Measurements from ENCODE around the gene AP2B1. TPM values are rescaled to one million over a fixed set of nuclear protein-coding genes. Genes with fewer than 3 reads are reported as not detected.

AP2B1 gene
- total and polyA plus RNA-seq, 9 of the 15 experiments (the other 6 are each of a cell fraction or from before 2014, with no cell fraction given), result 60.1 to 287 (median 105) TPM

- TF ChIP-seq ZBTB2 (IDR thresholded peaks at IDR 0.05), result peak; percentile 84
- no peak for TF ChIP-seq MITF (IDR thresholded peaks at IDR 0.05)
- TF ChIP-seq MAX (CRISPR knock-in tag; IDR thresholded peaks at IDR 0.05), result peak; percentile 59
- TF ChIP-seq DNMT1 (IDR thresholded peaks at IDR 0.05), result no peak
- 0 out of 2 replicates have a peak, but pooled peaks have one; percentile 18 for TF ChIP-seq ZKSCAN8 (CRISPR knock-in tag; IDR thresholded peaks at IDR 0.05)
- TF ChIP-seq ZNF212 (CRISPR knock-in tag; IDR thresholded peaks at IDR 0.05), result peak; percentile 72; the same call in 1 of the 2 replicates
- peak; percentile 54; the same call in 1 of the 2 replicates for TF ChIP-seq DMBX1 (CRISPR knock-in tag; IDR thresholded peaks at IDR 0.05; ENCODE audit: borderline replicate concordance)
- TF ChIP-seq KHSRP (IDR thresholded peaks at IDR 0.05), result peak; percentile 100
- peak; percentile 92 for TF ChIP-seq C11orf30 (IDR thresholded peaks at IDR 0.05; ENCODE audit: low read depth)
- peak; percentile 76 for TF ChIP-seq FOSL1 (tag; conservative IDR thresholded peaks at IDR 0.05)
- TF ChIP-seq NR2C2 (CRISPR knock-in tag; IDR thresholded peaks at IDR 0.05), result 0 out of 2 replicates have a peak, but pooled peaks have one; percentile 5
- peak; percentile 94 for TF ChIP-seq NR2C2 (tag; IDR thresholded peaks at IDR 0.05)
- TF ChIP-seq ZNF140 (CRISPR knock-in tag; IDR thresholded peaks at IDR 0.05), result no peak
- peak; percentile 90; the same call in 1 of the 2 replicates for TF ChIP-seq ZHX1 (conservative IDR thresholded peaks at IDR 0.05; ENCODE audit: low read length)
- no peak for TF ChIP-seq PATZ1 (CRISPR knock-in tag; IDR thresholded peaks at IDR 0.05; ENCODE audit: borderline replicate concordance)
- TF ChIP-seq ZNF184 (CRISPR knock-in tag; IDR thresholded peaks at IDR 0.05), result no peak
- no peak for TF ChIP-seq FUS (optimal IDR thresholded peaks at IDR 0.05; ENCODE audit: low read depth, low read length)
- TF ChIP-seq CBFA2T3 (IDR thresholded peaks at IDR 0.05), result peak; percentile 31; the same call in 1 of the 2 replicates
- no peak for TF ChIP-seq SMAD2 (IDR thresholded peaks at IDR 0.05; ENCODE audit: low read depth, low read length)
- TF ChIP-seq ZNF23 (CRISPR knock-in tag; IDR thresholded peaks at IDR 0.05), result no peak
Observed at GRCh38 chr17:35587074-35587961, at the start of gene AP2B1 (continued).

All from K562 (cell line).